ENCODE results near the gene BTBD2. TPM values are rescaled to one million over a fixed set of nuclear protein-coding genes. Genes with fewer than 3 reads are reported as not detected.
A peak's percentile ranks its signal among the peaks of the same experiment; 100 is the strongest.

Gene BTBD2
- total and polyA plus RNA-seq, 4 experiments from 2014 or later: 2.8 to 59.4 (median 29.4) TPM

- ChIA-PET POLR2A (ENCODE audit: partially characterized antibody) (interaction anchor here (0.7 to 8.4 kb wide), 14 partner anchors 9 to 55 kb away, joined by 3 to 124 read pairs (median 5); partner anchors contain the start of genes MKNK2 and MOB3A), CTCF (ENCODE audit: partially characterized antibody) (interaction anchor here (1.6 to 2.0 kb wide), 2 partner anchors 22 to 42 kb away, joined by 3 to 8 read pairs; no protein-coding TSS in a partner anchor)
- Mint-ChIP-seq H3K27ac (peak overlapping the region; percentile 90 to 98 (median 92)), H3K9me3 (peaks cover 0 to 4% (median 0%) of the 10 kb centered on the region in 8 donors), H3K36me3 (peaks cover 0 to 38% of the 10 kb centered on the region in 2 donors), H3K27me3 (no peaks in the 10 kb centered on the region), H3K4me3 (peak overlapping the region in 1 of 8 donors; percentile 74), H3K4me1 (peaks cover 9 to 48% (median 25%) of the 10 kb centered on the region in 4 donors)
- Histone ChIP-seq H3K9me3 (ENCODE audit: control insufficient read depth in 1 of 2, low read length in 2 of 2) (no peaks in the 10 kb centered on the region), H3K36me3 (ENCODE audit: insufficient read depth, low read length) (peaks cover 46% of the 10 kb centered on the region), H3K27me3 (ENCODE audit: insufficient read depth, low read length) (no peaks in the 10 kb centered on the region), H3K27ac (ENCODE audit: low read depth, low read length) (peak overlapping the region; percentile 88), H3K4me3 (ENCODE audit: low read length in 2 of 2) (peak overlapping the region; percentile 36 to 43), H3K4me1 (ENCODE audit: insufficient read depth, low read length) (peaks cover 52% of the 10 kb centered on the region)
- DNase-seq: no peak
- intact Hi-C loops (cut with micrococcal nuclease): loop anchor here (5.0 kb wide), 1 partner anchor 111 kb away; the partner anchor contains the start of gene AP3D1
These were observed 25.3 kb upstream of the BTBD2 start for GRCh38 chr19:2040647-2041432.

GRCh38 chr19:2039959-2040646, 24.6 kb upstream of the BTBD2 start:
- no peaks in the 10 kb centered on the region for H3K27me3 ChIP-seq (ENCODE audit: insufficient read depth, low read length)
- peaks cover 44% of the 10 kb centered on the region for H3K36me3 ChIP-seq (ENCODE audit: insufficient read depth, low read length)
- peaks cover 0 to 4% (median 0%) of the 10 kb centered on the region in 8 donors for H3K9me3 Mint-ChIP-seq
- H3K36me3 Mint-ChIP-seq: peaks cover 0 to 38% of the 10 kb centered on the region in 2 donors
- no peak for DNase-seq
- H3K4me1 Mint-ChIP-seq: peaks cover 11 to 50% (median 25%) of the 10 kb centered on the region in 4 donors
- intact Hi-C loops (cut with micrococcal nuclease): loop anchor here (5.0 kb wide), 1 partner anchor 112 kb away; the partner anchor contains the start of gene AP3D1
- no peak overlapping the region for H3K4me3 Mint-ChIP-seq
- CTCF ChIA-PET (ENCODE audit: partially characterized antibody): interaction anchor here (1.3 kb wide), 1 partner anchor 21 kb away, joined by 3 read pairs; no protein-coding TSS in a partner anchor
- peak overlapping the region in 6 of 7 donors; percentile 42 to 92 (median 72) for H3K27ac Mint-ChIP-seq
- H3K27me3 Mint-ChIP-seq: no peaks in the 10 kb centered on the region
- peaks cover 49% of the 10 kb centered on the region for H3K4me1 ChIP-seq (ENCODE audit: insufficient read depth, low read length)
- H3K27ac ChIP-seq (ENCODE audit: low read depth, low read length): peak overlapping the region; percentile 88
- H3K9me3 ChIP-seq (ENCODE audit: control insufficient read depth in 1 of 2, low read length in 2 of 2): no peaks in the 10 kb centered on the region
- no peak overlapping the region for H3K4me3 ChIP-seq (ENCODE audit: low read length in 2 of 2)
- POLR2A ChIA-PET (ENCODE audit: partially characterized antibody): interaction anchor here (0.7 to 8.4 kb wide), 9 partner anchors 9 to 45 kb away, joined by 3 to 124 read pairs (median 6); partner anchors contain the start of gene MKNK2

- H3K9me3 Mint-ChIP-seq: peaks cover 0 to 4% (median 0%) of the 10 kb centered on the region in 8 donors
- DNase-seq: no peak
- ChIA-PET POLR2A (ENCODE audit: partially characterized antibody) (interaction anchor here (0.7 to 8.4 kb wide), 7 partner anchors 8 to 46 kb away, joined by 3 to 124 read pairs (median 6); partner anchors contain the start of gene MKNK2), CTCF (ENCODE audit: partially characterized antibody) (interaction anchor here (1.3 kb wide), 1 partner anchor 20 kb away, joined by 3 read pairs; no protein-coding TSS in a partner anchor)
- H3K9me3 ChIP-seq (ENCODE audit: control insufficient read depth in 1 of 2, low read length in 2 of 2): no peaks in the 10 kb centered on the region
- H3K4me3 Mint-ChIP-seq: peak overlapping the region in 1 of 8 donors; percentile 13
- peaks cover 44% of the 10 kb centered on the region for H3K36me3 ChIP-seq (ENCODE audit: insufficient read depth, low read length)
- peak overlapping the region; percentile 51 to 92 (median 72) for H3K27ac Mint-ChIP-seq
- peaks cover 0 to 32% of the 10 kb centered on the region in 2 donors for H3K36me3 Mint-ChIP-seq
- H3K27me3 ChIP-seq (ENCODE audit: insufficient read depth, low read length): no peaks in the 10 kb centered on the region
- intact Hi-C loops (cut with micrococcal nuclease): no loop called here
- no peak overlapping the region for H3K4me3 ChIP-seq (ENCODE audit: low read length in 2 of 2)
- peaks cover 43% of the 10 kb centered on the region for H3K4me1 ChIP-seq (ENCODE audit: insufficient read depth, low read length)
- no peaks in the 10 kb centered on the region for H3K27me3 Mint-ChIP-seq
- H3K4me1 Mint-ChIP-seq: peaks cover 7 to 51% (median 24%) of the 10 kb centered on the region in 4 donors
- peak overlapping the region; percentile 20 for H3K27ac ChIP-seq (ENCODE audit: low read depth, low read length)
These were observed 23.8 kb upstream of the BTBD2 start for GRCh38 chr19:2039089-2039958.

GRCh38 chr19:2038284-2039088, 23.0 kb upstream of the BTBD2 start:
- Histone ChIP-seq H3K4me3 (ENCODE audit: low read length in 2 of 2) (no peak overlapping the region), H3K4me1 (ENCODE audit: insufficient read depth, low read length) (peaks cover 43% of the 10 kb centered on the region), H3K36me3 (ENCODE audit: insufficient read depth, low read length) (peaks cover 42% of the 10 kb centered on the region), H3K27me3 (ENCODE audit: insufficient read depth, low read length) (no peaks in the 10 kb centered on the region), H3K9me3 (ENCODE audit: control insufficient read depth in 1 of 2, low read length in 2 of 2) (no peaks in the 10 kb centered on the region), H3K27ac (ENCODE audit: low read depth, low read length) (peak overlapping the region; percentile 20)
- Mint-ChIP-seq H3K4me3 (no peak overlapping the region), H3K36me3 (peaks cover 0 to 26% of the 10 kb centered on the region in 2 donors), H3K27me3 (no peaks in the 10 kb centered on the region), H3K27ac (peak overlapping the region in 1 of 7 donors; percentile 63), H3K9me3 (peaks cover 0 to 2% (median 0%) of the 10 kb centered on the region in 8 donors), H3K4me1 (peaks cover 6 to 44% (median 22%) of the 10 kb centered on the region in 4 donors)
- POLR2A ChIA-PET (ENCODE audit: partially characterized antibody): interaction anchor here (0.9 to 8.4 kb wide), 3 partner anchors 7 to 22 kb away, joined by 3 to 124 read pairs (median 38); partner anchors contain the start of gene MKNK2
- CTCF ChIA-PET (ENCODE audit: partially characterized antibody): interaction anchor here (1.3 kb wide), 1 partner anchor 19 kb away, joined by 3 read pairs; no protein-coding TSS in a partner anchor
- intact Hi-C loops (cut with micrococcal nuclease): no loop called here
- no peak for DNase-seq

GRCh38 chr19:2037651-2038255, 22.2 kb upstream of the BTBD2 start:
- intact Hi-C loops (cut with micrococcal nuclease): no loop called here
- Mint-ChIP-seq H3K4me3 (no peak overlapping the region), H3K27me3 (no peaks in the 10 kb centered on the region), H3K27ac (peak overlapping the region in 4 of 7 donors; percentile 29 to 63 (median 38)), H3K4me1 (peaks cover 6 to 44% (median 21%) of the 10 kb centered on the region in 4 donors), H3K36me3 (peaks cover 0 to 25% of the 10 kb centered on the region in 2 donors), H3K9me3 (no peaks in the 10 kb centered on the region)
- H3K36me3 ChIP-seq (ENCODE audit: insufficient read depth, low read length): peaks cover 35% of the 10 kb centered on the region
- ChIA-PET POLR2A (ENCODE audit: partially characterized antibody) (interaction anchor here (1.2 to 8.4 kb wide), 2 partner anchors 12 to 18 kb away, joined by 4 to 124 read pairs; partner anchors contain the start of gene MKNK2), CTCF (ENCODE audit: partially characterized antibody) (no interaction called here)
- no peak for DNase-seq
- H3K9me3 ChIP-seq (ENCODE audit: control insufficient read depth in 1 of 2, low read length in 2 of 2): no peaks in the 10 kb centered on the region
- peaks cover 43% of the 10 kb centered on the region for H3K4me1 ChIP-seq (ENCODE audit: insufficient read depth, low read length)
- no peaks in the 10 kb centered on the region for H3K27me3 ChIP-seq (ENCODE audit: insufficient read depth, low read length)
- no peak overlapping the region for H3K4me3 ChIP-seq (ENCODE audit: low read length in 2 of 2)
- no peak overlapping the region for H3K27ac ChIP-seq (ENCODE audit: low read depth, low read length)
